KOPT-K1 (cell line): Measurements from ENCODE around the gene MAP3K12.
"Not testable (repeated sequence)": the region's sequence is repeated elsewhere in the genome, so short reads cannot be mapped to it uniquely, and the experiment has no call there.

Experiments used
- H3K27ac ChIP-seq: fragments of 200-600 bp; sonication (generic); 2 replicates; pipeline ENCODE4 v1.5.1; 2016; ENCODE audit warnings: antibody characterized with exemption, mild to moderate bottlenecking, low read depth, low read length; ENCODE audit not compliant: poor library complexity, severe bottlenecking
- H3K36me3 ChIP-seq: fragments of 200-600 bp; sonication (generic); 2 replicates; pipeline ENCODE4 v1.5.1; 2017; ENCODE audit warnings: antibody characterized with exemption, mild to moderate bottlenecking, low read length, moderate library complexity; ENCODE audit not compliant: insufficient read depth
- H3K9me3 ChIP-seq: fragments of 200-600 bp; sonication (generic); 2 replicates; pipeline ENCODE4 v1.5.1; 2017; ENCODE audit warnings: antibody characterized with exemption, low read length, mild to moderate bottlenecking; ENCODE audit not compliant: insufficient read depth, poor library complexity, severe bottlenecking

The MAP3K12 gene

GRCh38 chr12:53499266-53500141 lies at the start of gene MAP3K12:
TSS of gene MAP3K12 (minus strand) at chr12:53499458. CDS start at chr12:53487391, 12,067 bp downstream.
- H3K9me3 ChIP-seq, result no peaks in the 10 kb centered on the region
- peaks cover 10% of the 10 kb centered on the region for H3K36me3 ChIP-seq
- peak within 1 kb of the TSS; percentile 92 for H3K27ac ChIP-seq

- H3K36me3 ChIP-seq, result peaks cover 32% of the 10 kb centered on the region
- not testable (repeated sequence) for H3K27ac ChIP-seq, H3K9me3 ChIP-seq
These were observed 49.1 kb upstream of the MAP3K12 start for GRCh38 chr12:53548354-53548753.

- H3K36me3 ChIP-seq, result peaks cover 44% of the 10 kb centered on the region
- H3K27ac ChIP-seq, result no peak overlapping the region
- H3K9me3 ChIP-seq, result no peaks in the 10 kb centered on the region
These were observed 44.3 kb upstream of the MAP3K12 start for GRCh38 chr12:53543539-53543938.

- H3K36me3 ChIP-seq, result peaks cover 70% of the 10 kb centered on the region
- no peak overlapping the region for H3K27ac ChIP-seq
- no peaks in the 10 kb centered on the region for H3K9me3 ChIP-seq
These were observed 40.3 kb upstream of the MAP3K12 start for GRCh38 chr12:53539526-53539925.

- peaks cover 82% of the 10 kb centered on the region for H3K36me3 ChIP-seq
- no peak overlapping the region for H3K27ac ChIP-seq
- H3K9me3 ChIP-seq, result no peaks in the 10 kb centered on the region
These were observed 39.0 kb upstream of the MAP3K12 start for GRCh38 chr12:53538209-53538689.

- peaks cover 85% of the 10 kb centered on the region for H3K36me3 ChIP-seq
- no peak overlapping the region for H3K27ac ChIP-seq
- H3K9me3 ChIP-seq, result no peaks in the 10 kb centered on the region
These were observed 37.7 kb upstream of the MAP3K12 start for GRCh38 chr12:53536962-53537361.

- Histone ChIP-seq H3K27ac (no peak overlapping the region), H3K9me3 (no peaks in the 10 kb centered on the region), H3K36me3 (peaks cover 78% of the 10 kb centered on the region)
These were observed 34.2 kb upstream of the MAP3K12 start for GRCh38 chr12:53533471-53533870.

- Histone ChIP-seq H3K9me3 (no peaks in the 10 kb centered on the region), H3K36me3 (peaks cover 72% of the 10 kb centered on the region), H3K27ac (no peak overlapping the region)
These were observed 33.5 kb upstream of the MAP3K12 start for GRCh38 chr12:53532524-53533445.

GRCh38 chr12:53532021-53532420 lies 32.8 kb upstream of the MAP3K12 start:
- H3K36me3 ChIP-seq, result peaks cover 69% of the 10 kb centered on the region
- no peaks in the 10 kb centered on the region for H3K9me3 ChIP-seq
- no peak overlapping the region for H3K27ac ChIP-seq

- Histone ChIP-seq H3K9me3 (no peaks in the 10 kb centered on the region), H3K36me3 (peaks cover 66% of the 10 kb centered on the region), H3K27ac (no peak overlapping the region)
These were observed 31.7 kb upstream of the MAP3K12 start for GRCh38 chr12:53530920-53531319.

GRCh38 chr12:53530061-53530460 lies 30.8 kb upstream of the MAP3K12 start:
- Histone ChIP-seq H3K9me3 (no peaks in the 10 kb centered on the region), H3K27ac (no peak overlapping the region), H3K36me3 (peaks cover 66% of the 10 kb centered on the region)

GRCh38 chr12:53524476-53524875 lies 25.2 kb upstream of the MAP3K12 start:
- peaks cover 72% of the 10 kb centered on the region for H3K36me3 ChIP-seq
- no peak overlapping the region for H3K27ac ChIP-seq
- no peaks in the 10 kb centered on the region for H3K9me3 ChIP-seq

GRCh38 chr12:53523131-53523530 lies 23.9 kb upstream of the MAP3K12 start:
- Histone ChIP-seq H3K36me3 (peaks cover 85% of the 10 kb centered on the region), H3K9me3 (no peaks in the 10 kb centered on the region), H3K27ac (no peak overlapping the region)

- Histone ChIP-seq H3K27ac (no peak overlapping the region), H3K9me3 (no peaks in the 10 kb centered on the region), H3K36me3 (peaks cover 100% of the 10 kb centered on the region)
These were observed 19.1 kb upstream of the MAP3K12 start for GRCh38 chr12:53518381-53518780.
